HG03064 (cell line): ENCODE data around the gene PRDX3.
"Not testable (repeated sequence)": the region's sequence is repeated elsewhere in the genome, so short reads cannot be mapped to it uniquely, and the experiment has no call there.

Experiments used
- ATAC-seq: cut with Tn5 transposase; IDR thresholded peaks from one replicate; pipeline ENCODE4 v1.9.1; 2021; ENCODE audit warnings: low read depth; ENCODE audit not compliant: unreplicated experiment

The PRDX3 gene

DNA sequence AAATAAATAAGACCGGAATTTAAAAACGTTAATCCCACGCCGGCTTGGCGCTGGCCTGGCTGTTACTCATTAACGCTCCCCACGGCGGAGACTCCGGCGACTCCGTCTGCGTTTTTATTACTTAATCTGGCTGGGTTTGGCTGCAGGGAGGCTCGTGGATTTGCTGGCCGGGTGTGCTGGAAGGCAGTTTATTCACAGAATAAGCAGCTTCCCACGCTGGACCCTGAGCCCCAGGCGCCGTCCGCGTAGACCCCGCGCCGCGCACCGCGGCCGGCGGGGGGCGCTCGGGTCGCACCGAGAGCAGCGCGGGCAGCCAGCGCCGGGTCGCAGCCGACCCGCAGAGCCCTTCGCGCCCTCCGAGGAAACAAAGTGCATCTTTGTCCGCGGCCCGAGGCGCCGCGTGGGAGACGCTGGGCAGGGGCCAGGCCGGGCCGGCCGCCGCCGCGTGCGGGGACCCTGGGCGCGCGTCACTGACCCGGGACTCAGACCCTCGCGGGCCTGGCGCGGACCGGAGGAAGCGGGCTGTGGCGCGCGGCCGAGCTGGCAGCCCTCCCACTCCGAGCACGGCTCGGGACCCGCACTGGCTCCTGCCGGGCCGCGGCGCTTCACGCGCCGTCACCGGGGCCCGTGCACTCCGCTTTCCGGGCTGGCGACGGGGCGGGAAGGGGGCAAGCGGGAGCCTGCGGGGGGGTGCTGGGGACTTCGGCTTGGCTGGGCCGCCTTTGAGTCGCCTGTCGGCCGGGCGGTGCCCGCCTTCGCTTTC, 28.2 kb upstream of the PRDX3 start:
- peak; percentile 56 for ATAC-seq

DNA sequence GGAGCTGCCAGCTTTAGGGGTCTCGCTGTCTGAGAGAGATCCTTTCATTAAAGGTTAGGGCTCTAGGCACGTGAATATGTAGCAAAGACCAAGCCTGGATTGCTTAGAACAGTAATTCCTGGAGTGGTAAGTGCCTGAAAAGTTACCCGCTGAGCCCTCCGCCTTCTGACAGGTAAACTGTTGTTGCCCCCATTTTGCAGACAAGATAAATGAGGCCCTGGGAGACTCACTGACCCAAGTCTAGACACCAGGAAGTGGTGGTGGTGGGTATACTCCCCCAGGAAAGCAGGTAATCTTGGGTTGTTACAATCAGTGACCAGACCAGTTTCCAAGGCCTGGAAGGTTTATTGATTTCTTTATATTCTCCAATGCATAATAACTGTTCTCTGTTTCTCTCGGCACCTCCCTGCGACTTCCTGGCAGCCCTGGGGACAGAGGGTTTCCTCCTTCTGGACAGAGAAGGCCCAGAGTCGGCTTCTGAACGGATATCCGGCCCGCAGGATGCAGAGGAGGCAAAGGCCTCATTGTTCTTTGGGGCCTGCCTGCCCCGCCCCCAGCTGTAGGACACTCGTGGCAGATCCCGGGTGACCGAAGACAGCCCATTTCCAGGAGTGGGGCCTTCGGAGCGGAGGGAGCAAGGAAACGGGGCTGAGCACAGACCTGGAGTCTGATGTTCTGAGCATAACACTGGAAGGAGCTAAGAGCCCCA, 27.4 kb upstream of the PRDX3 start:
- ATAC-seq: peak; percentile 10

DNA sequence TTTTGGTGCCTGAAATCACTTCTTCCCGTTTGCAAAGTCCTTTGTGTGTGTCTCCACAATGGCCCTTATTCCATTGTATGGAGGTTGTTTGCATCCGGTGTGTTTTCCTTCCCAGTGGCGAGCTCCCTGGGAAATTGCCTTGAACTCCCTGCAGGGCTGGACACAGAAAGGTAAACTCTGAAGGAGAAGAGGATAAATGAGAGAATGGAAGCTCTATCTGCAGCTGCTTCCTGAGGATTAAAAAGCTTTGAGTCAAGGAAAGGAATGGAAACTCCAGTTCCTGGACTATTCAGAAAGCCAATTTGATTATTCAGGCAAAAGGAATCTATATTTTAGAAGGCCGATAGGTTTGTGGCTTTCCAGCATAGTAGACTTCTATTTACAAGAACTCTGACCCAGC, 24.4 kb upstream of the PRDX3 start:
- no peak for ATAC-seq

GRCh38 chr10:119201233-119201632, 22.6 kb upstream of the PRDX3 start:
- no peak for ATAC-seq

- no peak for ATAC-seq
Measured at GRCh38 chr10:119199231-119199992, 20.8 kb upstream of the PRDX3 start.

- ATAC-seq: no peak
Measured at GRCh38 chr10:119198438-119198837, 19.8 kb upstream of the PRDX3 start.

- no peak for ATAC-seq
Measured at GRCh38 chr10:119197921-119198320, 19.3 kb upstream of the PRDX3 start.

DNA sequence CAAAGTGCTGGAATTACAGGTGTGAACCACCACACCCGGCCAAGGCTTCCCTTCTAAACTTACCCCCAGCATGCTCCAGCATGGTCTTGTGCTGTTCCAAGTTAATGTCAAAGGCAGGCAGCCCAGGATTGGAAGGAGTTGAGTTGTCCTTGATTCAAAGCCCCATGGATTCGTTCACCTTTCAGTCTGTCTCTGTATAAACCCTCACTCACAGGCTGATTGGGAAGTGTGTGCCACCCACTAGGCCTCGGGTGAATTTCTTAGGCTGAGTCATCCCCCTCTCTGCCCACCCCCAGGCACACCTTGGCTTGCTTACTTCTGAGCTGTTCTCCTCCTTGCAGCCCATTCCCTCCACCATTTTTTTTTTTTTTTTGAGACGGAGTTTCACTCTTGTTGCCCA, 13.3 kb upstream of the PRDX3 start:
- no peak for ATAC-seq

- no peak for ATAC-seq
Measured at GRCh38 chr10:119190954-119191785, 12.6 kb upstream of the PRDX3 start.

DNA sequence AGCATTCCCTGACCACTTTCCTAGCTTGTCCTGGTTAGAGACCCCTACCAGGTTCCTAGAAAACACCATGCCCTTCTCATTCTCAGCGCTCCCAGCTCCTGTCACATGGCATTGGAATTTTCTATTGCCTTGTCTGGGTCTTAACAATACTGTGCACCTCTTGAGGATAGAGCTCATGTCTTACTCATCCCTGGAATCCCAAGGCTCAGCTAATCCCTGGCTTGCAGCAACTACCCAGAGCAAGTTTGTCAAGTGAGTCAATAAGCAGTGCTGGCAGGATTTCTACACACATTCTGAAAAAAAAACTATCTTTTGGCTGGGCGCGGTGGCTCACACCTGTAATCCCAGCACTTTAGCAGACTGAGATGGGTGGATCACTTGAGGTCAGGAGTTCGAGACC, 11.7 kb upstream of the PRDX3 start:
- ATAC-seq: no peak

DNA sequence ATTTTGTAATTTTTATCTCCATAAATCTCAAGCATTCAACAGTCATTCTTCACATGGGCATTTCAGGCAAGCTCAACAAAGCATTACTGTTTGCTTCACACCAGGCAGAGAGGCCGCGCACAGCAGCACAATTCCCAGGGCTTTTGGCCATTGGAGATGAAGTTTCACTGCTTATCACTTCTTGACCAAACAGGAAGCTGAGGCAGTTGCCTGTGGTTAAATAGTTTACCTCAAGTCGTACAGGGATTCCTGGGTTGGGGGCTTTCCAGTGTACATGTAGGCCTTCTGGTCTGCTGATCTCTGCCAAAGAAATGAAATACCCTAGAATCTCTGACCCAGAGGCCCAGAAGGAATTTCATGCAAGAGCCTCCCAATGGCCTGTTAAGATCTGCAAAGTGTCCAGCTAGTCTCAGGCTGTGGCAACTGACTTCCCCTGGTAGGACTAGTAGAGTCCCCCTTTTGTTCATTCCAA, 11.2 kb upstream of the PRDX3 start:
- ATAC-seq: no peak

- ATAC-seq: no peak
Measured at GRCh38 chr10:119183664-119184412, 5.2 kb upstream of the PRDX3 start.

GRCh38 chr10:119180850-119181400, 2.3 kb upstream of the PRDX3 start:
- not testable (repeated sequence) for ATAC-seq

- no peak for ATAC-seq
Measured at GRCh38 chr10:119177708-119178371, 772 bp downstream of the PRDX3 start.

- ATAC-seq: no peak
Measured at GRCh38 chr10:119176166-119176565, 2.4 kb downstream of the PRDX3 start.

GRCh38 chr10:119174109-119174508, 4.5 kb downstream of the PRDX3 start:
- no peak for ATAC-seq

DNA sequence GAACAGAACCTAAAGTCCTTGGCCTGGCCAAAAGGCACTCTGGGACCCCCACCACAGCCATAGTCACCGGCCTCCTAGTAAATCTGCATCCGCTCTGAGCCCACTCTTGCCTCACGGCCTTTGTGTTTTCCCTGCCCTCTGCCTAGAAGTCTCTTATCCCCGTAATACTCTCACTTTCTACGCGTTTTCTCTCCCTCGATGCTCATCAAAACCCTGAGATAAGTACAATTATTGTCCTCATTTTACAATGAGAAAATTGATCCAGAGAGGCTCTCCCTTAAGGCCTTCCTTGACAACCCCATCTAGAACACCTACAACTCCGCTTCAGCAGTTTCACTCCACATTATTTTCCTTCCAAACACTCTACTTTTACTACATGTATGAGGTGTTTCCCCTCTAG, 11.6 kb downstream of the PRDX3 start:
- no peak for ATAC-seq

DNA sequence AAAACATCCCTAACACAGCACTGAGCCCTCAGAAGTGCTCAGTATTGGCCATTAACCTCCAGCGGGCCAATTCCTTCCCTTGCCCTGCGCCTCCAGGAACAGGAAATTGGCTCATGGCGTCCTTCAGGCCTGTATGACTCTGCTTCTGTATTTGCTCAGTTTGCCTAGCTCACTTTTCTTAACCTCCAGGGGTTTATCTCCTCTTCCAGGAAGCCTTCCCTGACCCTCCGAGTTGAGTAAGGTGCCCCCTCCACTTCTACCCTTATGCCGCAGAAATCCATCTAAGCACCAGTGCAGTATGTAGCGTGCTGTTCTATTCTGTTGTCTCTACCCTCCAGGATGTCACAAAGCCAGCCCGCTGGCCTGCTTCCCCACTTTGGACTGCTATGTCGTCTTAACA, 12.0 kb downstream of the PRDX3 start:
- no peak for ATAC-seq

DNA sequence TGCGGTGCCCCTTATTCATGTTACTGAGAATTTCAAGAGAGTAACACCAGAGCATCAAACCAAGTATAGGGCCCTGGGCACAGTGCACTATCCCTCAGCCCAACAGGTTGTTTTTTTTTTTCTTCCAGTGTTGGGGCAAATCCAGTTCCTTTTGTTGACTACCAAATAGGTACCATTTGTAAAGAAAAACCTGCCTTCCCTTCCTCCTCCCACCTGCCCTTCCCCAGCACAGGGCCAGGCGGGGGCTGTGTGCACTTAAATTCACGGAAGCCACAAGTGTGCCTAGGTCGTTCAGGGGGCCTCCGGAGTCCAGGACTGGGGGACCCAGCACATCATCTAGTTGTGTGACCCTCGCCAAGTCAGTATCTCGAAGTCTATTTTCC, 12.5 kb downstream of the PRDX3 start:
- ATAC-seq: no peak
